T-helper 1 cell treated with Interleukin-12 subunit alpha and Interleukin-12 subunit beta and Interleukin-4 antibody, amounts not matched to agents 30 ng/mL and 1 ng/mL, for 36 hours (primary cell): ENCODE data around the gene UBE4B. TPM values are rescaled to one million over a fixed set of nuclear protein-coding genes. Genes with fewer than 3 reads are reported as not detected.
"Not testable (repeated sequence)": the region's sequence is repeated elsewhere in the genome, so short reads cannot be mapped to it uniquely, and the experiment has no call there.

Source experiments
- intact Hi-C: fragments of 100-400 bp; cut with micrococcal nuclease; formaldehyde crosslinking; loops from one replicate; pipeline ENCODE4 v1.15.1; 2024
- total RNA-seq: library from RNA; stranded (reverse); gene quantifications from 2 replicates; pipeline ENCODE4 v1.2.3, GENCODE V29; 2022

UBE4B gene
- total RNA-seq, 1 donor from 2014 or later: 39.0 TPM

DNA sequence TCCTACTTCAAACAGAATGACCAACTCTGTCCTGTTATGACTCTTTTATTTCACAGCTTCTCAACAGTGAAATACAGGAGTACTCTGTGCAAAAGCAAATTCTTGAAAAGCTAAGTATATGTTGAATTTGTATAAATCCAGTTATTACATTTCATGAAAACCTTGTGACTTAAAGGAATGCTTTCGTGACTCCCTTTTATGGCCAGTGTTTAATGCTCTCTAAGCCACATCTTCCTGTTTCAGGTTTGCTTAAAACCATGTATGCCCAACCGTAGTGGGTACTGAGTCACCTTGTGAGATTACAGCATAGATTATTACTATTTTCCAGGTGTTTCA, 137.4 kb downstream of the UBE4B start:
- intact Hi-C loops: loop anchor here (2.0 kb wide), 1 partner anchor 41 kb away; the partner anchor contains the start of gene KIF1B

DNA sequence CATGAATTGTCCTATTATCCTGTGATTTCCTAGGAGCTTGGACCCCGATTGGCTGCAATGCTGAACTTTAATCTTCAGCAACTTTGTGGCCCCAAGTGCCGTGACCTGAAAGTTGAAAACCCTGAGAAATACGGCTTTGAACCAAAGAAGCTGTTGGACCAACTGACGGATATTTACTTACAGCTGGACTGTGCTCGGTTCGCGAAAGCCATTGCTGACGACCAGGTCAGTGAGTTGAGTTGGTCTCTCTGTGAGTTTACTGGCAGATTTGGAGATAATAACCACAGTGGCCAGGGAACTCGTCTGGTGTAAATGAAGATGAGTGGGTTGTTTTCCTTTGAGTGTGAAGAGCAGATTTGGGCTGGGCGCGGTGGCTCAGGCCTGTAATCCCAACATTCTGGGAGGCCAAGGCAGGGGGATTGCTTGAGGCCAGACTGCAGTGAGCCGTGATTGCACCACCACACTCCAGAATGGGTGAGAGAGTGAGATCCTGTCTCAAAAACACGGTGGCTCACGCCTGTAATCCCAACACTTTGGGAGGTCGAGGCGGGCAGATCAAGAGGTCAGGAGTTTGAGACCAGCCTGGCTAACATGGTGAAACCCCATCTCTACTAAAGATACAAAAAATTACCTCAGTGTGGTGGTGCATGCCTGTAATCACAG, 138.5 kb downstream of the UBE4B start:
- intact Hi-C loops: loop anchor here (2.0 kb wide), 1 partner anchor 40 kb away; the partner anchor contains the start of gene KIF1B

DNA sequence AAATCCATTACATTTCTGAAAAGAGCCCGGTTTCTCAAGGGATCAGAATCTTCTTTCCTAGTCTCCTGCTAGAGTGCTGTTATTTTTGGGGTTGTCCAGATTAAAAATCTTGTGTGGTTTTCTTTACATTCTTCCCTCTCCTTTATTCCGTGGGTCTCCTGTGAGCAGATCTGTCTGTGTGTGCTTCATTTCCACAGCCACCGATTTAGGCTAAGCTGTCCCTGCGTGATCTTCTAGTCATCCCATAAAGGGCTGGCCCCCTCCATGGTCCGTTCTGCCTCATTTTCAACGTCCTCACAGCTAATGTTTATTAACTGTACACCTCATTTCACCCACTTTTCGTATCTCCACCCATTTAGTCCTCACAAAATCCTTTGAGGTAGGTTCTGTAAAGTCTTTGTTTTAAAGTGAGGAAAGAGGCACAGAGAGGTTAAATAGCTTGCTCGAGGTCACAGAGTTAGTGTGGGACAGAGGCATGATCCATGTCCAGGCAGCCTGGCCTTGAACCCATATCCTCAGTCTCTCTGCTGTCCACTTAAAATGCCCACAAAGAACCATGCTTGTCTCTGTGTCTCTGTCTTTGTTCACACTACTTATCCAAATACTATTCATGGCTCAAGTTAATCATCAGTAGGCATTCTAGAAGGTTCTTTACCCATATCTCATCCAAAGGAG, 139.4 kb downstream of the UBE4B start:
- intact Hi-C loops: loop anchor here (2.0 kb wide), 1 partner anchor 39 kb away; the partner anchor contains the start of gene KIF1B

GRCh38 chr1:10173582-10173981, 140.8 kb downstream of the UBE4B start:
- intact Hi-C loops: no loop called here

- intact Hi-C loops: no loop called here
Measured at GRCh38 chr1:10177876-10178275, 145.1 kb downstream of the UBE4B start.

DNA sequence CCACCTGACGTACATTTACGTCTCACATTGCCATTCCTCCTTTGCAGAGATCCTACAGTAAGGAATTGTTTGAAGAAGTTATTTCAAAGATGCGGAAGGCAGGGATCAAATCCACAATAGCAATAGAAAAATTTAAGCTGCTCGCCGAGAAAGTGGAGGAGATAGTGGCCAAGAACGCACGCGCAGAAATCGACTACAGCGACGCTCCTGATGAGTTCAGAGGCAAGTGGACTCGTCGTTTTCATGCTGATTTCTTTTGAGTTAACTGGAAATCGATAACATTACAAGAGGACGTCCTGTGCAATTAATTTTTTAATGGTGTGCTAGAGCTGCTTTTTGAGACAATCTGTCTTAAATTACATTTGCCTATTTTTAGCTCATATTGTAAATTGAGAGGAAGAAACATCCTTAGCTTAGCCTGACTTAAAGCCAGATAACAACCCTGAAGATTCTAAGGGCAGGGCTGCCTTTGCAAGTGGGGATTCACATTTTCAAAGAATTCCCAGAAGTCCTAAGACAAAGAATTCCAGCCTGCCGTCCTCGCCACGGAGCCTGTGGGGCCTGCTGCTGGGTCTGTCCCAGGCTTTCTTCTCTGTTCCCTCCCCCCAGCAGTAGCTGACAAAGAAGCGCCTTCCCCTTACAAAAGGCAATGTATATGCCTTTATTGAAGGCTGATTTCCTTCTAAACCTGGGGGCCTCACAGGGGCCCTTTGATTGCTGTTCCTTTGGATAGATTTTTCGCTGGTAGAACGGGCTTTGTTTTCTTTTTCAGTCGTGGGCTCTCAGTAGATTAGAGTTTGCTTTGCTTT, 146.0 kb downstream of the UBE4B start:
- intact Hi-C loops: no loop called here

DNA sequence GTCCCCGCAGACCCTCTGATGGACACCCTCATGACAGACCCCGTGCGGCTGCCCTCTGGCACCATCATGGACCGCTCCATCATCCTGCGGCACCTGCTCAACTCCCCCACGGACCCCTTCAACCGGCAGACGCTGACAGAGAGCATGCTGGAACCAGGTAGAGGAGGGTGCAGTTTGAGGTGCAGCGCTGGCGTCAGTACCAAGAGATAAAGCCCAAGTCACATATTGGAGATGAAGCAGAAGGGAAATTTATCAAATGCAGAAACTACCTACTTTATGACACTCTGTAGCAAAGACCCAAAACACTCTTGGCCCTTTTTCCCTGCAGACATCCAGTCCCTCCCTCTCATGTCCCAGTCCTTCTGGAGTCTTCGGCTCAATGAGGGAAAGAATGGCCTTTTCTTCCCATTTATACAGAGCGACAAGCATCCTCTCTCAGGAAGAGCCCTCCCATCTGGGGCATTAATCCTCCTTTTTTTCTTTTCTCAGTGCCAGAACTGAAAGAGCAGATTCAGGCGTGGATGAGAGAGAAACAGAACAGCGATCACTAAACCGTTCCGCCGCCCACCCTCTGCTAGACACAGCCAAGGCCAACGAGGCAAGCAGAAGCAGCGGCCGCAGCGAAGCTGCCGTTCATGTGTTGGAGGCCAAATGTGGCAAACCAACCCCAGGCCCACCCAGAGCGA, 146.8 kb downstream of the UBE4B start:
- intact Hi-C loops: no loop called here

DNA sequence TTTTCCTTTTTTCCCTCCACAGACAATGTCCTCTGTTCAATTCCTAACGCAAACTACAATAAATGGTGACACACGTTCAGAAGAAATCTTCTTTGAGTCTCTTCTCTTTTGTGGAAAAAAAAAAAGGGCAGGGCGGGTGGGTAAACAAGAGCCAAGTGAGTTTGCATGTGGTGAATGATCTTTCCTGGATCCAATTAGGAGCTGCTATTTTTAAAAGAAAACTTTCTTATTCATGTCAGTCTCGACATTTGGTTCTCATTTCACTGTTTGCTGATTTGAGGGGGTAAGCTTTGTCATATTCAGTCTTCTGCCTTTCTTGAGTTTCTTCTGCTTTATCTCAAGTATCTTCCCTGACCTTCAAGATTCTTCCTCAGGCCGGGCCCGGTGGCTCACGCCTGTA, 148.4 kb downstream of the UBE4B start:
- intact Hi-C loops: no loop called here

DNA sequence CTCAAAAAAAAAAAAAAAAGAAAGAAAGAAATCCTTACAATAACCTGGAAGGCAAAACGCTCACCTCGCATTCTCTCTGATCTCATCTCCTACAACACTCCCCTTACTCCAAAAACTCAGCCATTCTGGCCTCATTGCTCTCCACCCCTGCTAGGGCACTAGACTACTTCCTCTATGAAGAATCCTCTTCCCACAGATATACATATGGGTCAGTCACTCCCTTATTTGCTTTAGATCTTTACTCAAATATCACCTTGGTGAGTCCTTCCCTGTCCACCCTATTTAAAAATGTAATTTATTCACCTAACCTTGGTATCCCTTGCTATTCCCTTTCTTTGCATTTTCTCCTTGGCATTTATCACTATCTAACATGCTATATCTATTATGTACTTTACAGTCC, 153.0 kb downstream of the UBE4B start:
- intact Hi-C loops: no loop called here

DNA sequence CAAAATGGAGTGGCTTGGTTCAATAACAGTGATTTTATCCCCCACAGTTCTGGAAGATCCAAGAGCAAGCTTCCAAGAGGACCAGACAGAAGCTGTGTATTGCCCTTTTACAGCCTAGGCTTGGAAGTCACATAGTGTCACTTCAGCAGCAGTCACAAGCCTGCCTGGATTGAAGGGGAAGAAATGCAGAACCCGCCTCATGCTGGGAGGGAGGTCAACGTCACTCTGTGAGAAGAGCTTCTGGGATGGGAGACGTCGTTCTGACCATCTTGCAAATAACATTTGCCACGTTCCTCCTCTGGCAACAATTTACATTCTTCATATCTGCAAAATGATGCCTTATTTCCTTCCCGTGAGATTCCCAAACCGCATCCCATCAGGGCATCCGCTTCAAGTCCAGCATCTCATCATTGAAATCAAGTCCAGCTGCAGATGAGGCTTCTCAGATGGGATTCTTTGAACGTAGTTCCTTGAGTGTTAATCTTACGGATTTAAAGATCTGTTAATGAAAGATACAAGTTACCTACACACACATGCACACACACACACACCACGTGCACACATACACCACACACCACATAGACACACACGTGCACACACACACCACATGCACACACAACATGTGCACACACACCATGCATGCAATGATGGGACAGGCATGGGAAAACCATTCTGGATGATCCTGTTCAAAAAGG, 153.7 kb downstream of the UBE4B start:
- intact Hi-C loops: no loop called here

GRCh38 chr1:10187026-10187334, 154.2 kb downstream of the UBE4B start:
- intact Hi-C loops: no loop called here

GRCh38 chr1:10188133-10188650, 155.4 kb downstream of the UBE4B start:
- intact Hi-C loops: no loop called here

GRCh38 chr1:10189659-10190058, 156.9 kb downstream of the UBE4B start:
- intact Hi-C loops: no loop called here

- intact Hi-C loops: no loop called here
Measured at GRCh38 chr1:10192263-10192662, 159.5 kb downstream of the UBE4B start.

DNA sequence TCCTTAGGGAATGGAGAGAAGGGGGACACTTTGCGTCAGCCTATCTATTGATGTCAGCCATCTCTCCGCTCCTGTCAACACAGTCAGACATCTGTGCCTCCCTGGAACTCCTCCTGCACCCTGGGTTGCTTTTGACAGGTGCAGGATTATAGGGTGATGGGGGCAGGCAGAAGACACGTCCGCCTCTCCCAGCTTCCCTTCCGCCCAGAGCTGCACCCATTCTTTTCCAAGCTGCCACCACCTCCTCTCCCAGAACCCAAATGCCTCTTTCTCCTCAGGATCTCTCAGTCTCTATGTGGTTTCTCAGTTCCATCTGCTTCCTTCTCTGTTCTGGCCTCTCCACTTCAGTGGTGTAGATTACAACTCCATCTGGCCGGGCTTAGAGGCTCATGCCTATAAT, 160.5 kb downstream of the UBE4B start:
- intact Hi-C loops: no loop called here

GRCh38 chr1:10195570-10195969, 162.8 kb downstream of the UBE4B start:
- intact Hi-C loops: no loop called here

DNA sequence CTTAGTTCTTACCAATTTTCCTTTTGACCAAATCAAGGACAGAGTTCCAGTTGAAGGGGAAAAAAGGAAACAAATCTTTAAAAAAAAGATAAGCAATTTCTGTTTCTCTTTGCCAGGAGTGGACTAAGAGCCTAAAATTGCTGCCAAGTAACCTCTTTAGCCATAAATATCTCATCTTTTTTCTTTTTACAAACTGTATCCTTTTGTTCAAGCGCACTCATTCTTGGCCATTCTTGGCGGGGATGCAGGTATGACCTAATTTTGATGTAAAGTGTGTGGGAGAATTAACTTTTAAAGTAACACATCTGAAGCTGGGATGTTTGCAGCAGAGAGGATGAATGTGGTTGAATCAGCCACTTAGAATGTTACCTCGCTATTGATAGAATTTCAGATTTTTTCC, 164.2 kb downstream of the UBE4B start:
- intact Hi-C loops: no loop called here

- intact Hi-C loops: no loop called here
Measured at GRCh38 chr1:10200620-10201019, 167.9 kb downstream of the UBE4B start.

- intact Hi-C loops: no loop called here
Measured at GRCh38 chr1:10204003-10204642, 171.4 kb downstream of the UBE4B start.

DNA sequence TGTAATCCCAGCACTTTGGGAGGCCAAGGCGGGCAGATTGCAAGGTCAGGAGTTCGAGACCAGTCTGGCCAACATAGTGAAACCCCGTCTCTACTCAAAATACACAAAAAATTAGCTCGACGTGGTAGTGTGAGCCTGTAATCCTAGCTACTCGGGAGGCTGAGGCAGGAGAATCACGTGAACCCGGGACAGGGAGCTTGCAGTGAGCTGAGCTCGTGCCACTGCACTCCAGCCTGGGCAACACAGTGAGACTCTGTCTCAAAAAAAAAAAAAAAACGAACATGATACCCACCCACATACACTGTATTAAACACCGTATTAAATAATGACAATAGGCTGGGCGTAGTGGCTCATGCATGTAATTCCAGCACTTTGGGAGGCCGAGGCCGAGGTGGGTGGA, 172.4 kb downstream of the UBE4B start:
- intact Hi-C loops: not testable (repeated sequence)

DNA sequence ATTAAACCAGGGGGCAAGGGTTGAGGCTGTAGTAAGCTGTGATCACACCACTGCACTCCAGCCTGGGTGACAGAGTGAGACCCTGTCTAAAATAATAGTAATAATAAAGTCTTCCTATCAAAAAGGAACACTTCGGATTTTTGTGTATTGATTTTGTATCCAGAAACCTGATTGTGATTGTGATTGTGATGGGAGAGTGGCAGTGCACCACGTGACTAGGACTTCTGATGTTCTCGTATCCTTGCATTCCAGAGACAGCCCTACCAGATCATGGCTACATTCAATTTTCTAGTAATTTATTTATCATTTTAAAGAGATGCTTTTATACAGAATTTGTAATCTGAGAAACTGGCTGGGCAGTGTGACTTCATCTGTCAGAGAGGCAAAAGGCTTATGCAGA, 175.1 kb downstream of the UBE4B start:
- intact Hi-C loops: no loop called here
